Endothelial cell of umbilical vein (primary cell): ENCODE measurements around the gene HDAC4. TPM values are rescaled to one million over a fixed set of nuclear protein-coding genes. Genes with fewer than 3 reads are reported as not detected.

Source experiments
- BruUV-seq: library from RNA; stranded (reverse); fragments of 400-500 nt; replicated peaks from 2 replicates; lab custom pipeline; 2021; lab: Mats Ljungman, UMichigan
- CTCF ChIA-PET: fragments of 300-600, 350-600 bp; sonication (Branson Sonifier 250); formaldehyde crosslinking; loops from one replicate; lab custom pipeline; 2021; ENCODE audit warnings: antibody characterized with exemption, inconsistent platforms; lab: Charles Lee
- POLR2A ChIA-PET: fragments of 300-600, 350-600 bp; sonication (Branson Sonifier 250); formaldehyde crosslinking; loops from one replicate; lab custom pipeline; 2021; ENCODE audit warnings: antibody characterized with exemption, inconsistent platforms; lab: Charles Lee
- DNase-seq: peaks from one replicate; pipeline ENCODE4 v3.0.0-alpha.2; 2011; ENCODE audit warnings: low read depth, low spot score
- FAIRE-seq: peaks from 2 replicates; lab custom pipeline; 2011; peaks lifted over from hg19 to GRCh38; lab: Jason Lieb, UNC
- H2AFZ ChIP-seq: 2 replicates; pipeline ENCODE4 v1.6.0; 2012; ENCODE audit warnings: low read depth, low read length, control low read depth, inconsistent platforms
- H3K27ac ChIP-seq: 2 replicates; pipeline ENCODE4 v1.5.1; 2011; ENCODE audit warnings: low read depth, mild to moderate bottlenecking, control low read depth, low read length, moderate library complexity; ENCODE audit not compliant: insufficient read depth
- H3K27me3 ChIP-seq, 2 experiments: 2 replicates each; pipeline versions ENCODE4 v1.6.0 to v1.6.1; 2011; ENCODE audit warnings: low read length in 2 of 2, mixed read lengths in 1 of 2; ENCODE audit not compliant: control insufficient read depth in 2 of 2, insufficient read depth in 2 of 2
- H3K36me3 ChIP-seq, 2 experiments: 2 replicates in 1 of 2; 3 replicates in 1 of 2; pipeline ENCODE4 v1.5.1; 2011; ENCODE audit warnings: low read length in 2 of 2, mild to moderate bottlenecking in 1 of 2, moderate library complexity in 1 of 2; ENCODE audit not compliant: control insufficient read depth in 2 of 2, insufficient read depth in 2 of 2; ENCODE audit errors: extremely low read depth in 1 of 2
- H3K4me1 ChIP-seq: 3 replicates; pipeline ENCODE4 v1.5.1; 2011; ENCODE audit warnings: mild to moderate bottlenecking, low read length; ENCODE audit not compliant: control insufficient read depth, insufficient read depth; ENCODE audit errors: extremely low read depth
- H3K4me2 ChIP-seq: 2 replicates; pipeline ENCODE4 v1.6.1; 2011; ENCODE audit warnings: low read length, control low read depth, mixed read lengths; ENCODE audit not compliant: insufficient read depth
- H3K4me3 ChIP-seq, 3 experiments: fragments of 200-600 bp in 1 of 3; sonication (generic), shearing (Covaris generic) in 1 of 3; replicated peaks in 1 of 3; 2 replicates each; pipeline ENCODE4 v1.5.1; 2011 to 2016; ENCODE audit warnings: control low read depth in 3 of 3, low read length in 3 of 3, mild to moderate bottlenecking in 2 of 3, inconsistent platforms in 1 of 3, low read depth in 1 of 3, moderate library complexity in 1 of 3; ENCODE audit not compliant: insufficient read depth in 1 of 3
- H3K79me2 ChIP-seq: 2 replicates; pipeline ENCODE4 v1.6.0; 2012; ENCODE audit warnings: low read length, inconsistent platforms; ENCODE audit not compliant: control insufficient read depth, insufficient read depth
- H3K9ac ChIP-seq: replicated peaks from 2 replicates; pipeline ENCODE3; 2011; ENCODE audit warnings: low read length, control low read depth; ENCODE audit not compliant: insufficient read depth; ENCODE audit errors: extremely low read depth
- H3K9me1 ChIP-seq: replicated peaks from 3 replicates; pipeline ENCODE4 v1.6.0; 2011; ENCODE audit warnings: mild to moderate bottlenecking, low read length; ENCODE audit not compliant: control insufficient read depth, insufficient read depth; ENCODE audit errors: extremely low read depth
- H3K9me3 ChIP-seq: replicated peaks from 2 replicates; pipeline ENCODE4 v1.5.1; 2012; ENCODE audit warnings: low read length, inconsistent platforms; ENCODE audit not compliant: control insufficient read depth, insufficient read depth
- H4K20me1 ChIP-seq: replicated peaks from 2 replicates; pipeline ENCODE3; 2011; ENCODE audit warnings: mild to moderate bottlenecking, low read length; ENCODE audit not compliant: control insufficient read depth, insufficient read depth; ENCODE audit errors: extremely low read depth
- CTCF ChIP-seq, 2 donors: IDR thresholded peaks; 1 replicate in 1 of 2; 2 replicates in 1 of 2; pipeline ENCODE4 v1.5.1; 2011; ENCODE audit warnings: low read length in 2 of 2, mild to moderate bottlenecking in 2 of 2, moderate library complexity in 2 of 2, control low read depth in 1 of 2, inconsistent platforms in 1 of 2, low read depth in 1 of 2; ENCODE audit not compliant: insufficient read depth in 1 of 2; ENCODE audit errors: extremely low read depth in 1 of 2
- EZH2 ChIP-seq: IDR thresholded peaks from 2 replicates; pipeline ENCODE4 v1.6.1; 2012; ENCODE audit warnings: borderline replicate concordance, low read depth, mild to moderate bottlenecking, moderate library complexity, low read length, inconsistent platforms; ENCODE audit not compliant: severe bottlenecking
- FOS ChIP-seq: IDR thresholded peaks from 2 replicates; pipeline ENCODE4 v1.6.1; 2011; ENCODE audit warnings: mild to moderate bottlenecking, low read length, moderate library complexity, borderline replicate concordance; ENCODE audit not compliant: insufficient read depth
- GATA2 ChIP-seq: IDR thresholded peaks from 2 replicates; pipeline ENCODE4 v1.7.0; 2011; ENCODE audit warnings: low read depth, mild to moderate bottlenecking, moderate library complexity, mixed read lengths, low read length; ENCODE audit not compliant: insufficient read length, insufficient read depth
- JUN ChIP-seq: IDR thresholded peaks from 2 replicates; pipeline ENCODE4 v1.6.1; 2011; ENCODE audit warnings: borderline replicate concordance, low read depth; ENCODE audit not compliant: insufficient read length, insufficient read depth
- MAX ChIP-seq: IDR thresholded peaks from 2 replicates; pipeline ENCODE4 v1.6.1; 2011; ENCODE audit not compliant: insufficient read depth, insufficient read length
- MYC ChIP-seq: IDR thresholded peaks from one replicate; pipeline ENCODE4 v1.6.1; 2011; ENCODE audit warnings: mild to moderate bottlenecking, low read depth, low read length
- POLR2A ChIP-seq: IDR thresholded peaks from 2 replicates; pipeline ENCODE4 v1.6.1; 2012; ENCODE audit warnings: low read depth, mild to moderate bottlenecking, control low read depth, low read length
- POLR2AphosphoS5 ChIP-seq: IDR thresholded peaks from 2 replicates; pipeline ENCODE4 v1.6.1; 2012; ENCODE audit warnings: low read depth, mild to moderate bottlenecking, control low read depth, low read length, moderate library complexity; ENCODE audit not compliant: insufficient read depth
- dilution Hi-C: fragments of 300-500 bp; cut with MboI; formaldehyde crosslinking; loops from one replicate; pipeline ENCODE4 v1.15.0; 2019; ENCODE audit warnings: low sequenced_read_pairs; ENCODE audit not compliant: extremely low pct_ligation_motif_present
- intact Hi-C: fragments of 100-400 bp; cut with micrococcal nuclease; formaldehyde crosslinking; loops from one replicate; pipeline ENCODE4 v1.10.0; 2022
- polyA plus RNA-seq, 4 experiments: library from polyadenylated mRNA; depleted of rRNA in 3 of 4; stranded (reverse) in 3 of 4; unstranded in 1 of 4; fragments of >200 nt; gene quantifications; 2 replicates each; pipeline versions ENCODE4 v1.2.1 to v1.2.3, GENCODE V29; 2011 to 2012; ENCODE audit warnings: missing spikeins in 1 of 4
- total RNA-seq: library from RNA; stranded (reverse); gene quantifications from 2 replicates; pipeline ENCODE4 v1.2.3, GENCODE V29; 2021

The HDAC4 gene
- total and polyA plus RNA-seq, 2 donors (not counting 3 experiments of a cell fraction or from before 2014, with no cell fraction given), result 13.4 to 33.0 TPM

GRCh38 chr2:239223310-239224198 lies 177.3 kb downstream of the HDAC4 start:
- H3K4me2 ChIP-seq, result no peak overlapping the region
- ChIA-PET POLR2A (no interaction called here), CTCF (no interaction called here)
- DNase-seq (no peak), FAIRE-seq (no peak)
- H3K27me3 ChIP-seq, result no peaks in the 10 kb centered on the region
- H4K20me1 ChIP-seq, result peaks cover 2% of the 10 kb centered on the region
- no TSS peak for BruUV-seq
- no peak overlapping the region for H3K4me3 ChIP-seq
- no peaks in the 10 kb centered on the region for H3K9me1 ChIP-seq
- no peak overlapping the region for H3K9ac ChIP-seq
- intact Hi-C loops (no loop called here), dilution Hi-C loops (no loop called here)
- H3K4me1 ChIP-seq, result no peaks in the 10 kb centered on the region
- H3K27ac ChIP-seq, result no peak overlapping the region
- TF ChIP-seq POLR2AphosphoS5, result no peak
- TF ChIP-seq JUN, result no peak
- no peak for TF ChIP-seq POLR2A
- TF ChIP-seq GATA2, result no peak
- no peak for TF ChIP-seq MYC
- TF ChIP-seq MAX, result no peak
- TF ChIP-seq EZH2, result no peak
- TF ChIP-seq CTCF (IDR thresholded peaks at IDR 0.05; ENCODE audit: extremely low read depth in 1 of 2, insufficient read depth in 1 of 2, low read depth in 1 of 2, low read length in 2 of 2), result no peak
- no peak for TF ChIP-seq FOS
- no peaks in the 10 kb centered on the region for H3K36me3 ChIP-seq
- H3K9me3 ChIP-seq, result no peaks in the 10 kb centered on the region
- H2AFZ ChIP-seq, result no peak overlapping the region
- peaks cover 2% of the 10 kb centered on the region for H3K79me2 ChIP-seq
